NK-92 treated with Interleukin-12 subunit alpha and Interleukin-12 subunit beta, amount 100 ng/mL, for 24 hours (cell line): Measurements from ENCODE around the gene TMEM132C.

Source experiments
- DNase-seq: peaks from one replicate; lab custom pipeline; 2025; lab: John Stamatoyannopoulos, UW

The TMEM132C gene

DNA sequence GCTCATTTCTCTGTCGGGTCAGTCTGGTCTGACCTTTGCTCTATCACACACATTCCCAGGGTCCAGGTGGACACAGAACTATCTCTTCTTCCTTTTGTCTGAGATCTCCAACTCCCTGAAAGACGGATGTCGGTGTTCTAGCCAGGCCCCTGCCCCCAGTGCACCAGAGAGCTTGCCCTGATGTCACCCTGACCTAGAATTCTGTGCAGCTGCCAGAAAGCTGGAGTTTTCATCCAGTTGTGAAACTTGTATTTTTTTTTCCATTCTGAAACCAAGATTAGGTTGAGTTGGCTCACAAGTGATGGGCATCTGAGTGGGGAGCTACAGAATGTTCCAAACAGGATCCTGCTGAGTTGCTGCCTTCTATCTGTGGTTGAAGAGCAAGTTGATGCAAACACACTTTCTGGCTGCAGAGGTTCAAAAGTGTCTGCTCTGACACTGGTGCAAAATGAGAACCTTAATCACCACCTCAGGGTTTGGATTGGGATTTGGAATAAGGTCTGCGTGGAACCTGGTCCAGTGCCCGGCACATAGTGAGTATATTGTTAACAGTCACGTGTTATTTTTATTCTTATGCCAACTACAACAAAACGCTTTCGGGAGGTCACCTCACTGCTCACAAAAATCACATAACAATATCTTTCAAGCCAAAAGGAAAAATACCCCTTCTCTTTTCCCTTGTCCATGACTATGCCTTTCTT is 345.3 kb downstream of the TMEM132C start:
- no peak for DNase-seq

DNA sequence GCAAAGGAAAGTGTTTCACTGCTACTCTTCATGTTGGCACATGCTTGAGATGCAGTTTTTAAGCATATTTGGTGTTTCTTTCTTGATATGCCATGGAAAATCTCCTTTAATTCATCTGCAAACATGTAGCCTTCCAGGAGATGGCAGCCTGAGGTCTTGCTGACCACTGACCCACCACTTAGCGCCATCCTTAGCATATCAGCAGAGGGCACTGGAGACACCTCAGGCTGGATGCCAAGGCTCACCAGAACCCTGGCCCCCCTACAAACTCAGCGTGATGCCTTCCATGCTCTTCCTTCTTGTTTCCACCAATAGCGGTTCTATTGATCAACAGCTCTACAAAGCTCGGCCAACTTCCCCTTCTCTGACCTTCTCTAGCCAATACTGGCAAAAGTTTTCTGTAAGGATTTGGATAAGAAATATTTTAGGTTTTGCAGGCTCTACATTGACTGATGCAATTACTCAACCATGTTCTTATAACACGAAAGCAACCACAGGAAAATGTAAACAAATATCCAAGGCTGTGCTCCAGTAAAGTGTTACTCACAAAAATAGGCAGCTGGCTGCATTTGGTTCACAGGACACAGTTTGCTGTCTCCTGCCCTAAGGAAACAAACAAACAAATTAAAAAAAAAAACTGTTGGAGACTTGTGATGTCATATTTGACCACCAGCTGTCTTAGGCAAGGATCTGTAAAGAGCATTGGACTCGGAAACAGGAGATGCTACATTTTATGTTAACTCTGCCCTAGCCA is 347.0 kb downstream of the TMEM132C start:
- no peak for DNase-seq

DNA sequence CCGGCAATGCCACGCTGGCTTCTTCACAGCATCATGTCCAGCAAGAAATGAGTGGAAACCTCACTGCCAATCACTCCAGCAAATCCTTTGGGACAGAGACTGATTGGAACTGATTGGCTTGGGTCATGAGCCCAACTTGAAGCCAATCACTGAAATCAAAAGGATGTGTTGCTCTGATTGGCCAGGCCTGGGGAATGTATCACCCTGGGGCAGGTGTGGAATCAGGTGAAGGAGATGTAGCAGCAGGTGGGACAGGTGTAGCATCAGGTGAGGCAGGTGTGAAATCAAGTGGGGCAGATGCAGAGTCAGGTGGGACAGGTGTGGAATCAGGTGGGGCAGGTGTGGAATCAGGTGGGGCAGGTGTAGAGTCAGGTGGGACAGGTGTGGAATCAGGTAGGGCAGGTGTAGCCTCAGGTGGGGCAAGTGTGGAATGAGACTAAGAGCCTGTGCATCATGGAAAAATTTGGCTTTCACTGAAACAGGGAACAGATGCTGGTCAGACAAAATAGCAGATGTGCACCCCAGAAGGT is 350.4 kb downstream of the TMEM132C start:
- no peak for DNase-seq

DNA sequence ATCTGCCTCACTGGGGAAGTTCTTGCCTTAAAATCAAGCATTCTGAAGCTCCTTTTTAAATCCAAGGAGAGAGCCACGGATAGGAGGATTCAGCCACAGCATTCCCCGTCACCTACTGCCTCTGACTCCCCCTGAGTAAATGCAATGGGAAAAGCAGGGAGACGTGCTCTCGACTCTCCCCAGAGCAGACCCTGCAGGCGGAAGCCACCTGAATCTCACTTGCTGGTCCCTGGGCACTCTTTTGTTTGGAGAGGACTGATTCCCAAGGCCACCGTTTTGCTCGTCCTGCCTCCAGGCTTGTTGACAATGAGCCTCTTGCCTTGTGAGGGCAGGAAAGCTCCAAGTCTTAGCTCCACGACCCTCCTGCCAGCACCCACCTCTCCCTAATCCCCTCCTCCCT is 352.3 kb downstream of the TMEM132C start:
- DNase-seq, result no peak

DNA sequence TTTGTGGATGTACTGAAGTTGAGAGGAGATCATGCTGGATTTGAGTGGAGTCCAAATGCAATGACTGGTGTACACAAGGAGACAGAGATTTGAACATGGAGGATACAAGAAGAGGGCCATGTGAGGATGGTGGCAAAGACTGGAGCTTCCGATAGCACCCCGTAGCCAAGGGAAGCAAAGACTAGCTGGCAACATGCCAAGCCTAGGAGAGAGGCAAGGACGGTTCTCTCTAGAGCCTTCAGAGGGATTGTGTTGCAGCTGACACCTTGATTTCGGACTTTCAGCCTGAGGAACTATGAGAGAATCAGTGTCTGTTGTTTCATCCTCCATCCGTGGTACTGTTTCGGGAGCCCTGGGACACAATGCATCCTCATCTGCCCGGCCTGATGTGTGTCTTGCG is 354.3 kb downstream of the TMEM132C start:
- DNase-seq, result no peak

DNA sequence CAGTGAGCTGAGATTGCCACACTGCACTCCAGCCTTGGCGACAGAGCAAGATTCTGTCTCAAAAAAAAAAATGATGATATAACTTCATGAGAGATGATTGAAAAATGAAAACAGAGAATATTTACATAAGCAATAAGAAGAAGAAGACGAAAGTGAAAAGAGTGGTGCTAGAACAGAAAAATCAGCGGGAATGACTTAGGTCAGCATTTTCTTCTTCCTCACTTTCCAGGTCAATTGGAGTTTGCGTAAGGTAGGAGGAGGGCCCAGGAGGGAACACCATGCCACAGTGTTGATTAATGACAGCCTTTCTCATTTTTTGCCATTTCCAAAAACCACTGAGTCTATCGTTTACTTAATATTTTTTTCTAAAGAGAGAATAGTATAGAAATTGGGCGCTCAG is 356.8 kb downstream of the TMEM132C start:
- DNase-seq, result no peak

DNA sequence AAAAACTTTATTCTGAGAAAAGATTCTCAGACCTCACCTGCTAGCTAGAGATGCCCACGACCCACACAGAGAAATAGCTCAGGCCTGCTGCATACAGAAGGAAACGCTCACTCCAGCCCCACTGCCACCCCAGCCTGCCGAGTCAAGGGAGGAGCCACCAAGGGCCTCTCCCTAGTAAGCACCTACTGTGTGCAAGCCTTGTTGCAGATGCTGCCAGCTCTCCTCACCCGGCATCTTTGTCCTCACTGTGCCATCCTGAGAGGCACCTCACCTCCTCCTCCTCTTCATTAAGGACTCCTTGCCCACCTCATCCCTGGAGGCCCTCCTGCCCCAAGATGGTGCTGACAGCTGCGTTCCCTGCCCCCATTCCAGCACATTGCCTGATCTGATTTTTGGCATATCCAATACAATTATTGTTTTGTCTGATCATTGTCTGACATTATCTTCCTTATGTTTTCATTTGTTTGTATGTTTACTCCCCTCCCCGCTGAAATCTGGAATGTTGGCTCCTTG is 359.9 kb downstream of the TMEM132C start:
- DNase-seq, result no peak

DNA sequence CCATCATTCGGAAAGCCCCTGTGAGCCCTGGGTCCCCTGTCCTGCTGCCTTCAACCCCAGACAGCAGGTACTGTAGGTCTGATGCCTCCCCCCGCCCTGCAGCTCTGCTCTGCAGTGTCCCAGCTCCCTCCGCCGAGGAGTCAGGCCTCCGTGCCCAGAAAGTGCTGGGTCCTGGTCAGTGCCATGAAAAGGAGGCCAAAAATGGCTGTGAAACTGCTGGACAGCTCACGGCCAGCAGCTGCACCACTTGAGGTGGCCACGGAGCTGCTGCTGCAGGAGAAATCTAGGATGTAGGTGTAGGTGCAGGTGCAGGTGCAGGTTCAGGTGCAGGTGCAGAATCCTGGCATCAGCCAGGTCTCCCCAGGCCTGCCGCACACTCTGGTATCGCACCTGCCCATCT is 360.7 kb downstream of the TMEM132C start:
- no peak for DNase-seq

DNA sequence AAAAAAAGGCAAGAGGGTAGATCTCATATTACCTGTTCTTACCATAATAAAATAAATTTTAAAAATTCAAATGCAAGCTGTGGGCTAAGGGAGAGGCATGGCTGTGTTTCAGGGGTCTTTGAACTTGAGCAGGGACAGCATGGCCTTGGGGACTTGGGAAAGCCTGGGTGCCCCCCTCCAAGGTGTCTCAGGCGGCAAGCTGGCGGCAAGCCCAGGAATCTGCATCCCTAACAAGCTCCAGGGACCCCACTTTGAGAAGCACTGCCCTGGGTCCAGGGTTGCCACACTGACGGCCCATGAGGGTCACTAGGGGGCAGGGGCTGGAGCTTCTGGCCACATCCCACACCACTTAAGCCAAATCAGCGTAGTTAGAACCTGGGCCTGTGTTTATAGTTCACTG is 363.0 kb downstream of the TMEM132C start:
- no peak for DNase-seq

DNA sequence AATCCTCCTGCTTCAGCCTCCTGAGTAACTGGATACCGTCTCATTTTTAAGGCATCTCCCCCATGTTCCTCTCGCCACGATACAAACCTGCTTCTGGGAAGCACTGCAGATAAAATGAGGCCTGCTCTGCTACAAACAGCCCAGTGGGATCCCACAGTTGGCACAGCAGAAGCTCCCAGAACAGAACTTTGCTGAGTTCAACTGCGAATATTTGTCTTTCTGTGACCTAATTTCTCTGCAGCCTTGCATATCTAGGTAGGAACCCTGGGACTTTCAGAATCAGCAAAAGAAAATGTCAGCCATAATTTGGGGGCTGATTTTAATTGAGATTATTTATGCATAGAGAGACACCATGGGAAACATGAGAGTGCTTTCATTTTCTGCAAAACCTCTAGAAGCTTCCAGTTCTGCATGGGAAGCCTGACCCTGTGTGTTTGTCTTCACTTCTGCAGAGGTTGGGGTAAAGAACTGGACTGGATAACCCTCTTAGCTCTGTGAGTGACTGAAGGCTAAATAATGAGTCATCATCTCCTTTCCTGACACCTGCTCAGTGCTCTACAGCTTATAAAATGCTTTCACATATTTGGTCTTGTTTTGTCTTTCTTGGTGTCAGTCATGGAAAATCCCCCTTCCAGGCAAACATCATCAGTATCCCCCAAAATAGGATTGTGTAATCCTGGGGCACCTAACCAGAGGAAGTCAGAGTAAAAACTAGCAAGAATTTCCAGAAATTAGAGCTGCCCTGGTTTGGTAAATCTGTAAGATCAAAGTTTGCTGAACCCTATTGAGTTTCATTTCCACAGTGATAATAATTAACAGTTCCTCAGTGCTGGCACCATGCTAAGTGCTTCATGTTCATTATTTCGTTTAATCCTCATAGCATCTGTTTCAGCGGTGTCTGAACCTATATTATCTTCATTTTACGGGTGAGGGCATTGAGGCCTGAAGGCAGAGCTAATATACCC is 371.0 kb downstream of the TMEM132C start:
- no peak for DNase-seq

DNA sequence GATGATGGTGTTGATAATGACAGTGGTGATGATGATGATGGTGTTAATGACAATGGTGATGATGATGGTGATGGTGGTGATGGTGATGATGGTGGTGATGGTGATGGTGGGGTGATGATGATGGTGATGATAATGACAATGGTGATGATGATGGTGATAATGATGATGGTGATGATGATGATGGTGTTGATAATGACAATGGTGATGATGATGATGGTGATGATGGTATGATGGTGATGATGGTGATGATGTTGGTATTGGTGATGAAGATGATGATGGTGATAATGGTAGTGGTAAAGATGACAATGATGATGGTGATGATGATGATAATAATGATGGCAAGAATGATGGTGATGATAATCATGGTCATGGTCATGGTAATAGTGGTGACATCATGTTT is 372.1 kb downstream of the TMEM132C start:
- no peak for DNase-seq

DNA sequence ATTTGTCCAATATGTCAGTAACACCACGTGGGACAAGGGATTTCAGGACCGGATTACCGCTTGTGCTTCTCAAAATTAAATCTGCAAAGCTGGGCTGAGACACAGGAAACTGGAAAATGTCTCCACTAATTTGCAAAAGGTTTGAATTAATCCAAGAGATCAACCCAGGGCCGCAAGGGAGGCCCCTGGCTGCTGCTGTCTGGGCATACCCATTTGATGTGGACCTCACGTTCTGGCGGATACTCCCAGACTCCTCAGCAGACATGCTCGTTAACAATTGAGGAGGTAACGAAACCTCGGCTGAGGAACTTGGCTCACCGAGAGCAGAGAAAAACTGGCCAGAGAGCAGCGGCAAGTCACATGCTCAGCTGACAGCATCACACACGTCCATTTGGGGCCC is 376.2 kb downstream of the TMEM132C start:
- no peak for DNase-seq

DNA sequence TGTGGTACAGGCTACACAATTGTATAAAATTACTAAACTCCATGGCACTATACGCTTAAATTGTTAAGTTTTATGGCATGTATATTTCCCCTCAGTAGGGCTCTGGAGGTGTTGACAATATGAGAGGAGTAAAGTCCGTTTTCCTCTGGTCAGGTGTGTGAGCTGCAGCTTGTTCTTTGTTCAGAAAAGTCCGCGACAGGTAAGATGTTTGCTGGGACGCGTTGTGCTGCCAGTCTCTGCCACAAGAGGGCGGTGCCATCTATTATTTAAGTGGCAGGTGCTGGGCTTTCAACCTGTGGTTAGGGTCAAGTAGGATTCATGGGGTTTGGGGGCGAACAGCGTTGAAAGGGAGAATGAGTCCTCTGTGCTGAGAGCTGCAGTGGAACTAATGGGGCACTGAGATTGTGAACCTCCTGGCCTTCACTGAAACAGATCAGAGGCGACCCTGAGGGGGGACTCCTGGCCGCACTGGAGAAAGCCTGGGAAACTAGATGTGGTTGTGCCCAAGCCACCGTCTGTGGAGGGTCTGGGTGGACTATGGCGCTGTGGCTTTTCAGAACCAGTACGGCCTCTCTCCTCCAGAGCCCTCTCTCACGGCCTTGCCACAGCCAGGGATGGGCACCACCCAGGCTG is 377.8 kb downstream of the TMEM132C start:
- DNase-seq, result peak; percentile 1

DNA sequence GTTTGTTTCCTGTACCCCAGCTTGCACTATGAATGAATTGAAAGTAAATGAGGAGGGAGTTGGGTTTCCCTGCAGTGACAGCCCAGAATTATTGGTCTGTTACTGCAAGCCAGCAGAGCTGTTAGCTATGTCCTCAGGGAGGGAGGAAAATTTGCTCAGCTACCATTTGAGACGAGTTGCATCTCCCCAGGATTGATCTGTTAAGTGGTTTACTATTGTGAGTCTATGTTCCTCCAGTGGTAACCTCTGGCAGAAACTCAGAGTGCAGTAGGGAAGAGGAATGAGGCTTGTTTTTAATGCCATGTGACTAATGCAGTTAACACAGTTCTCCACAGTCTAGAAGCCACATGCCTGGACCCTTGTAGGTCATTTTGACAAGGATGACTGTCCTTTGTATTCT is 382.9 kb downstream of the TMEM132C start:
- no peak for DNase-seq

DNA sequence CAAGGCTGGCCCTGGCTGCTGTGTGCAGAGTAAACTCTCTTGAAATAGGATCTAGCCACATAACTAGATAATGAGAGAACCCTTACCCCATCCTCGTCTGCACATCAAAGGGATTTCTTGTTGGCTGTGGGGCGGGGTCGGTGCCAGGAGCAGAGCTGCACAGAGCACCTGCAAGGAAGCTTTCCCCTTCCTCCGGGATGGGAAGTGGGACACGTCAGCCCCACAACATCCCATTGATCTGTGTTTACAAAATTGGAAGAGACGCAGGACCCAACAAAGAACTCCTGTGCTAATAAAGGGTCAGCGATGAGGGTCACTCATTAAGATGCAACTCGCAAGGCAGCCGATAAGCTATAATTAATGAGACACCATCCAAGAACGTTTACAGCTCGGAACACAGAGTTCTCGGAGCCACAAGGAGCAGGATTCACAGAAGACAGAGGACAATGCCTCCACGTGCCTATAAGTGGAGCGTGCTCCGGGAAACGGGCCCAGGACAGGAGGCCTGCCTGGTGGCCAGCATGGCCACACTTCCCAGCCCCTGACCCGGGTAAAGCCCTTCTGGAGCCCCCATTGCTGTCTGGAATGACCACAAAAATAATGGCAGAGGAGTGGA is 385.3 kb downstream of the TMEM132C start:
- no peak for DNase-seq

DNA sequence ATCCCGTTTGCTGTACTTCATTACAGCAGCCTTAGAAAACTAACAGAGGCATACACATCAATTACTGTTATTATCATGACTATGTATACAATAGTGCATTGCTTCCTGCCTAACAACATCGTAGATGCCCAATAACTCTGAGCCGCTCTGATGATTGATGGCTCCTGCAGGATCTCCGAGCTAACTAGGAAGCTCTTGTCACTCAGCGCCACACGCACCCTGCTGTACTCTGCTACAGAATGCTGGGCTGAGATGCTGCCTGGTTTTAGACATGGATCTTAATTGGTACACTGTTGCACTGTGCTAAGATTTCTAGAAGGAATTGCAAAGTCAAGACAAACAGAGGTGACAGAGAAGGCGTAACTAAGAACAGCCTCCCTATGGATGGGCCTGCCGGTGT is 387.5 kb downstream of the TMEM132C start:
- DNase-seq, result no peak

DNA sequence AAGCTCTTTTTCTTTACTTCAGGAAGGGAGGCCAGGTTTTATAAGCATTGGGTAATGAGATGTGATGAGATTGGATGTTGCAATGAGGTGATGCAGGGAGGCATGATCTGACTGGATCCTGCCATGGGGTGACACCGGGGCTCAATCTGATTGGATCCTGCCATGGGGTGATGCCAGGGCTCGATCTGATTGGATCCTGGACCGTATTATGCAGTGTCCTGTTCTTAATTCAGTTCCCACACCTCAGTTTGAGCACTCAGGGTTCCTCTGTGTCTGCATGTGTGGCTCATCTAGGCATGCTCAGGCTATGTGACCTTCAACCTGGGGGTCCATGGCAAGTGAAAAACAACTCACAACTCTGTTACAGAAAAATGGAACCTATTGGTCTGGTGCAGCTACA is 390.4 kb downstream of the TMEM132C start:
- no peak for DNase-seq

DNA sequence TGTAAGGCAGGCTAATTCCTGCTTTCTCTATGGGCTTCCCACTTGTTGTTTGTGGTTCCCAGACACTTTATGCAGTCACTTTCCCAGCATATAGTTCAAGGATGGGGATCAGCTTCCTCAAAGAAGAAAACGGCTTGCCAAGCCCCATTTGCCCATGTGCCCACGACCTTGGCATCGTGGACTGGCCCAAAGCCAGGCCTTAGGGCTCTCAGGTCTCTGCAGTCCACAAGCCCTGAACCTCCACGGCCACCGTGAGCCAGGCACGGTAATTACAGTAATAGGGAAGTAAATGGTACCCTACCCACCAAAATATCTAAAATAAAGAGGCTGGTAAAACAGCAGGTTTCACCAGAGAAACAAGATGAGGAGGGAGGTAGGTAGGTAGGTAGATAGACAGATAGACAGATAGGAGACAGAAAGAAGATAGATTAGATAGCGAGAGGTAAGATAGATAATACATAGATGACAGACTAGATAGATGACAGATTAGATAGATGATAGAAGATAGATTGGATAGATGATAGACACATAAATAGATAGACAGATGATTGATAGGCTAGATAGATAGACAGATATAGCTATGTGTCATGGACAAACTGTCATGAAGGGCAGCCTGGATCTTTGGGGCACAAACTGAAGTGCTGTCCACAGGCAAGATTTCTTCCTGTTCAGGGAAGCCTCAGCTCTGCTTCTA is 393.7 kb downstream of the TMEM132C start:
- no peak for DNase-seq

DNA sequence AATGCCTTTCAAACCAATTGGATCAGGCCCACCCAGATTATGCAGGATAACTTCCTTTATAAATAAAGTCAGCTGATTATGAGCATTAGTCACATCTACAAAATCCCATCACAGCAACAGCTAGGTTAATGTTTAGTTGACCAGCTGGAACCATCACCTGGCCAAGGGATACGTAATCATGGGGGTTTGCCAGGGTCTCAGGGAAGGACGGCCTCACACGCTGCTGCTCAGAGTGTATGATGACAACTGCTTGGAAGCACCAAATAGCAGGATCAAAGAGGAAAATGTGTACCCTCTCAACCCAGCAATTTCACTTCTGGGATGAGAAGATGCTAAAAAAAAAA is 394.2 kb downstream of the TMEM132C start:
- no peak for DNase-seq

DNA sequence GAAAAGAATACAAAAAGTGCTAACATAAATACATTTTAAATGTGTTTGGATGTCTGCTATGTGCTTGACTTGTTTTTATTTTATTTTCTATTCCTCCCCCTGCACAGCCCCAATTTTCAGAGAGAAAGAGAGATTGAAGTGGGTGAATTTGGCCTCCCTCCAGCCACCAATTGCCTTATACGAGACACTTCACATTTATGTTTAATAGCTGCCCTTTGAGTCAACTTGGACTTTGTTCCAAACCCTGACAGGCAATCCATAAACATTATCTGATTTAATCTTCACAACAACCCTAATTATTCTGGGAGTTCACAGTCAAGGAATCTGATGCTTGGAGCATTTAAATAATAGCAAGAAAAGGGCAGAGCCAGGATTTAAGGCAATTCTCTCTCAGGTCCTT is 395.1 kb downstream of the TMEM132C start:
- DNase-seq, result no peak

DNA sequence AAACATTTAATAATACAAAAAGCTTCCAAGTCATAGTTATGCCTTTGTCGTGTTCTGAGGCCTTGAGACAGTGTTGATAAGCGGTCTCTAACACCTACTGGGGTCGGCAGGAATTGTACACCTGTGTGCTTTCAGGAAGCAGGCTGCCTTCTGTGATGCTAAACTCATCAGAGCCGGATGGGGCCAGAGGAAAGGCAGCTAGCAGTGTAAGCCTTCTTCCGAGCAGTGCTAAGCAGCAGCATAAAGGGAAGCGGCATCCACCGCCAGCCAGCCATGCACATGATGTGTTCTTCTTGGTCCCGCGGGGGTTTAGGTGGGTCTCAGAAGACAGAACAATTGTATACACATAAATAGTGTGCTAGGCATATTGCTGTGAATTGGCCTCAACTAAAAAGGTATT is 397.5 kb downstream of the TMEM132C start:
- DNase-seq, result no peak
